ENCODE results near the gene MAP4.

GRCh38 chr3:47854267-47854666 is 161.9 kb downstream of the MAP4 start:
- TF ChIP-seq POLR2AphosphoS5 (IDR thresholded peaks at IDR 0.05) (no peak), CTCF (IDR thresholded peaks at IDR 0.05) (no peak)

Measured in esophagus muscularis mucosa (tissue), 3 donors.